Activated CD4-positive, alpha-beta memory T cell treated with anti-CD3 and anti-CD28 coated beads, Interleukin-2, amount 10 ng/mL, durations not matched to agents 7 days and 5 days (primary cell): Measurements from ENCODE around the gene PITPNC1. TPM values are rescaled to one million over a fixed set of nuclear protein-coding genes. Genes with fewer than 3 reads are reported as not detected.
"Not testable (repeated sequence)": the region's sequence is repeated elsewhere in the genome, so short reads cannot be mapped to it uniquely, and the experiment has no call there.

Source experiments
- CTCF ChIA-PET: fragments of 350-600 bp; sonication (Branson Sonifier 250); formaldehyde crosslinking; loops from one replicate; lab custom pipeline; 2021; ENCODE audit warnings: antibody characterized with exemption, inconsistent platforms; lab: Charles Lee
- POLR2A ChIA-PET: fragments of 350-600 bp; sonication (Branson Sonifier 250); formaldehyde crosslinking; loops from one replicate; lab custom pipeline; 2021; ENCODE audit warnings: antibody characterized with exemption; lab: Charles Lee
- DNase-seq: peaks from one replicate; pipeline ENCODE4 v3.0.0-alpha.2; 2020
- H3K27ac Mint-ChIP-seq: one replicate; pipeline ENCODE4 v1.8.0; 2021; ENCODE audit warnings: mild to moderate bottlenecking, mixed read lengths
- H3K27me3 Mint-ChIP-seq: one replicate; pipeline ENCODE4 v1.8.0; 2021; ENCODE audit warnings: mixed read lengths
- H3K36me3 Mint-ChIP-seq: one replicate; pipeline ENCODE4 v1.8.0; 2021; ENCODE audit warnings: low read depth, mixed read lengths
- H3K4me1 Mint-ChIP-seq: one replicate; pipeline ENCODE4 v1.8.0; 2021; ENCODE audit warnings: mixed read lengths
- H3K4me3 Mint-ChIP-seq: one replicate; pipeline ENCODE4 v1.8.0; 2021; ENCODE audit warnings: mild to moderate bottlenecking, mixed read lengths
- H3K9me3 Mint-ChIP-seq: one replicate; pipeline ENCODE4 v1.8.0; 2021; ENCODE audit warnings: mixed read lengths
- total RNA-seq, 2 experiments: library from RNA; stranded (reverse); gene quantifications; one replicate each; pipeline ENCODE4 v1.2.3, GENCODE V29; 2021

Gene PITPNC1
- total RNA-seq, 2 experiments from 2014 or later = 29.1 to 31.1 TPM

- Mint-ChIP-seq H3K27me3 (no peaks in the 10 kb centered on the region), H3K4me1 (peaks cover 31% of the 10 kb centered on the region), H3K4me3 (no peak overlapping the region), H3K9me3 (peaks cover 16% of the 10 kb centered on the region), H3K36me3 (peaks cover 30% of the 10 kb centered on the region), H3K27ac (no peak overlapping the region)
- POLR2A ChIA-PET = no interaction called here
- CTCF ChIA-PET = no interaction called here
- no peak for DNase-seq
Measured at GRCh38 chr17:67458203-67458602, 81.1 kb downstream of the PITPNC1 start.

- Mint-ChIP-seq H3K4me1 (peaks cover 30% of the 10 kb centered on the region), H3K4me3 (no peak overlapping the region), H3K27me3 (no peaks in the 10 kb centered on the region), H3K36me3 (peaks cover 28% of the 10 kb centered on the region), H3K27ac (no peak overlapping the region), H3K9me3 (peaks cover 16% of the 10 kb centered on the region)
- ChIA-PET CTCF (interaction anchor here (0.5 kb wide), 1 partner anchor 8 kb away, joined by 4 read pairs; no protein-coding TSS in a partner anchor), POLR2A (interaction anchor here (0.8 kb wide), 1 partner anchor 15 kb away, joined by 4 read pairs; no protein-coding TSS in a partner anchor)
- no peak for DNase-seq
Measured at GRCh38 chr17:67459985-67460384, 82.9 kb downstream of the PITPNC1 start.

GRCh38 chr17:67461228-67461780, 84.2 kb downstream of the PITPNC1 start:
- Mint-ChIP-seq H3K27me3 (no peaks in the 10 kb centered on the region), H3K27ac (no peak overlapping the region), H3K4me1 (peaks cover 27% of the 10 kb centered on the region), H3K9me3 (peaks cover 16% of the 10 kb centered on the region), H3K36me3 (peaks cover 26% of the 10 kb centered on the region), H3K4me3 (no peak overlapping the region)
- CTCF ChIA-PET = interaction anchor here (0.7 to 2.4 kb wide), 2 partner anchors 14 kb away, joined by 3 to 13 read pairs; no protein-coding TSS in a partner anchor
- DNase-seq = no peak
- POLR2A ChIA-PET = no interaction called here

DNA sequence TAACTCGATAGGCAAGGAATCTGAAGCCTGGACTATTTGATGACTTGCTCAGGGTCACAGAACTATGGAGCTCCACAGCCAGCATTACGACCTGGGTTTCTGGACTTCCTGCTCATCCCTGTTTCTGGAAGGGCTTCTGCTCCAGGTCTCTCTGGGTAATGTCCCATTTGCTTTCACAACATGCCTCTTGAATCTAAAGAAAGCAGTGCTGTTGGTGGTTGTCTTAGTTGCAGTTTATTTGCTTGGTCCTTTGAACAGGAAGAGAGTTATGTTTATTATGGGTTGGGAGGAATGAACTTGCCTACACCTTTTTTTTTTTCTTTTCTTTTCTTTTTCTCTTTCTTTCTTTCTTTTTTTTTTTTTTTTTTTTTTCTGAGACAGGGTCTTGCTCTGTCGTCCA, 84.8 kb downstream of the PITPNC1 start:
- ChIA-PET CTCF (interaction anchor here (0.7 to 2.4 kb wide), 3 partner anchors 13 to 73 kb away, joined by 4 to 13 read pairs (median 5); no protein-coding TSS in a partner anchor), POLR2A (interaction anchor here (2.5 kb wide), 1 partner anchor 20 kb away, joined by 15 read pairs; no protein-coding TSS in a partner anchor)
- Mint-ChIP-seq H3K9me3 (peaks cover 16% of the 10 kb centered on the region), H3K4me1 (peaks cover 26% of the 10 kb centered on the region), H3K27ac (peak overlapping the region; percentile 38), H3K27me3 (no peaks in the 10 kb centered on the region), H3K4me3 (no peak overlapping the region), H3K36me3 (peaks cover 24% of the 10 kb centered on the region)
- DNase-seq = no peak

GRCh38 chr17:67466251-67466796, 89.2 kb downstream of the PITPNC1 start:
- no peak overlapping the region for H3K4me3 Mint-ChIP-seq
- no peaks in the 10 kb centered on the region for H3K9me3 Mint-ChIP-seq
- CTCF ChIA-PET = interaction anchor here (0.6 to 1.4 kb wide), 3 partner anchors 9 to 1405 kb away, joined by 3 to 7 read pairs (median 6); no protein-coding TSS in a partner anchor
- H3K4me1 Mint-ChIP-seq = peaks cover 40% of the 10 kb centered on the region
- no peak for DNase-seq
- H3K27ac Mint-ChIP-seq = no peak overlapping the region
- POLR2A ChIA-PET = interaction anchor here (1.1 to 4.2 kb wide), 4 partner anchors 9 to 37 kb away, joined by 3 to 25 read pairs (median 4); no protein-coding TSS in a partner anchor
- H3K36me3 Mint-ChIP-seq = peaks cover 3% of the 10 kb centered on the region
- no peaks in the 10 kb centered on the region for H3K27me3 Mint-ChIP-seq

- no peak overlapping the region for H3K4me3 Mint-ChIP-seq
- POLR2A ChIA-PET = interaction anchor here (1.1 to 4.2 kb wide), 4 partner anchors 11 to 38 kb away, joined by 3 to 25 read pairs (median 8); no protein-coding TSS in a partner anchor
- peaks cover 33% of the 10 kb centered on the region for H3K4me1 Mint-ChIP-seq
- peaks cover 5% of the 10 kb centered on the region for H3K9me3 Mint-ChIP-seq
- H3K27me3 Mint-ChIP-seq = no peaks in the 10 kb centered on the region
- H3K27ac Mint-ChIP-seq = no peak overlapping the region
- CTCF ChIA-PET = interaction anchor here (0.6 to 1.4 kb wide), 6 partner anchors 8 to 739 kb away, joined by 4 to 7 read pairs (median 5); no protein-coding TSS in a partner anchor
- DNase-seq = no peak
- H3K36me3 Mint-ChIP-seq = peaks cover 8% of the 10 kb centered on the region
Measured at GRCh38 chr17:67467500-67468455, 90.7 kb downstream of the PITPNC1 start.

- Mint-ChIP-seq H3K4me3 (no peak overlapping the region), H3K9me3 (peaks cover 5% of the 10 kb centered on the region), H3K27me3 (peaks cover 2% of the 10 kb centered on the region), H3K27ac (no peak overlapping the region), H3K36me3 (peaks cover 8% of the 10 kb centered on the region), H3K4me1 (peaks cover 28% of the 10 kb centered on the region)
- DNase-seq = no peak
- POLR2A ChIA-PET = interaction anchor here (0.6 to 4.2 kb wide), 5 partner anchors 16 to 92 kb away, joined by 3 to 25 read pairs (median 6); partner anchors contain the start of gene PITPNC1
- CTCF ChIA-PET = interaction anchor here (1.1 to 2.0 kb wide), 5 partner anchors 17 to 90 kb away, joined by 4 to 12 read pairs (median 5); no protein-coding TSS in a partner anchor
Measured at GRCh38 chr17:67469208-67469980, 92.3 kb downstream of the PITPNC1 start.

DNA sequence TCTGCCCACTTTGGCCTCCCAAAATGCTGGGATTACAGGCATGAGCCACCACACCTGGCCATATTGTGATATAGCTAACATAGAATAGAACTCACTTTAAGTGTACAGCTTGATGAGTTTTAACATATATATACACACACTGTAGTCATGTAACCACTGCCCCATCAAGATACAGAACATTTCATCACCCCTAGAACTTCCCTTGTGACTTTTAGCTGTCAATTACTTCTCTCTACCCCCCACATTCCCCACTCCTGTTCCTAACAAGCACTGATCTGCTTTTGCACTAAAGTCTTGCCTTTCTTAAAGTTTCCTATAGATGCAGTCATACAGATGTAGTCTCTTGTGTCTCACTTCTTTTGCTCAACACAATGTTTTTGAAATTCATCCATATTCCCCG, 93.1 kb downstream of the PITPNC1 start:
- peaks cover 5% of the 10 kb centered on the region for H3K9me3 Mint-ChIP-seq
- ChIA-PET CTCF (interaction anchor here (1.1 to 2.0 kb wide), 4 partner anchors 17 to 91 kb away, joined by 4 to 12 read pairs (median 5); no protein-coding TSS in a partner anchor), POLR2A (interaction anchor here (1.6 to 4.2 kb wide), 3 partner anchors 28 to 93 kb away, joined by 5 to 25 read pairs (median 6); partner anchors contain the start of gene PITPNC1)
- DNase-seq = no peak
- peaks cover 8% of the 10 kb centered on the region for H3K36me3 Mint-ChIP-seq
- no peak overlapping the region for H3K4me3 Mint-ChIP-seq
- H3K27me3 Mint-ChIP-seq = peaks cover 2% of the 10 kb centered on the region
- H3K27ac Mint-ChIP-seq = no peak overlapping the region
- H3K4me1 Mint-ChIP-seq = peaks cover 33% of the 10 kb centered on the region

GRCh38 chr17:67471118-67471517, 94.0 kb downstream of the PITPNC1 start:
- H3K36me3 Mint-ChIP-seq = peaks cover 8% of the 10 kb centered on the region
- H3K9me3 Mint-ChIP-seq = peaks cover 5% of the 10 kb centered on the region
- CTCF ChIA-PET = no interaction called here
- no peak overlapping the region for H3K27ac Mint-ChIP-seq
- peaks cover 2% of the 10 kb centered on the region for H3K27me3 Mint-ChIP-seq
- POLR2A ChIA-PET = interaction anchor here (0.8 kb wide), 1 partner anchor 8 kb away, joined by 3 read pairs; no protein-coding TSS in a partner anchor
- DNase-seq = no peak
- H3K4me1 Mint-ChIP-seq = peaks cover 41% of the 10 kb centered on the region
- no peak overlapping the region for H3K4me3 Mint-ChIP-seq

GRCh38 chr17:67472606-67473005, 95.5 kb downstream of the PITPNC1 start:
- not testable (repeated sequence) for H3K36me3 Mint-ChIP-seq, H3K4me3 Mint-ChIP-seq, H3K9me3 Mint-ChIP-seq, H3K27me3 Mint-ChIP-seq, DNase-seq, H3K27ac Mint-ChIP-seq
- peaks cover 46% of the 10 kb centered on the region for H3K4me1 Mint-ChIP-seq
- CTCF ChIA-PET = interaction anchor here (0.7 to 8.2 kb wide), 4 partner anchors 31 to 98 kb away, joined by 3 to 140 read pairs (median 74); partner anchors contain the start of gene PITPNC1
- POLR2A ChIA-PET = interaction anchor here (0.6 to 1.8 kb wide), 6 partner anchors 19 to 108 kb away, joined by 3 to 5 read pairs (median 3); partner anchors contain the start of gene PITPNC1

- Mint-ChIP-seq H3K27me3 (peaks cover 2% of the 10 kb centered on the region), H3K36me3 (peaks cover 8% of the 10 kb centered on the region), H3K9me3 (peaks cover 5% of the 10 kb centered on the region), H3K4me1 (peaks cover 51% of the 10 kb centered on the region), H3K27ac (no peak overlapping the region), H3K4me3 (no peak overlapping the region)
- CTCF ChIA-PET = interaction anchor here (0.6 to 8.2 kb wide), 14 partner anchors 10 to 109 kb away, joined by 3 to 140 read pairs (median 10); partner anchors contain the start of gene PITPNC1
- DNase-seq = no peak
- POLR2A ChIA-PET = interaction anchor here (1.2 to 4.8 kb wide), 9 partner anchors 11 to 109 kb away, joined by 3 to 86 read pairs (median 10); partner anchors contain the start of gene PITPNC1
Measured at GRCh38 chr17:67474081-67474661, 97.1 kb downstream of the PITPNC1 start.
